Kidney (tissue), 14 donors: Measurements from ENCODE around the gene JOSD2. TPM values are rescaled to one million over a fixed set of nuclear protein-coding genes. Genes with fewer than 3 reads are reported as not detected.

Source experiments
- DNase-seq, 5 donors: peaks; one replicate each; pipeline ENCODE4 v3.0.0-alpha.2; 2013 to 2020
- FAIRE-seq: peaks from 2 replicates; lab custom pipeline; 2012; peaks lifted over from hg19 to GRCh38; lab: Jason Lieb, UNC
- H3K27ac ChIP-seq, 2 donors: one replicate each; pipeline ENCODE4 v1.7.0; 2013; ENCODE audit warnings: low read depth in 2 of 2, low read length in 2 of 2, inconsistent platforms in 1 of 2
- H3K27me3 ChIP-seq: one replicate; pipeline ENCODE4 v1.7.1; 2013; ENCODE audit warnings: low read length, inconsistent platforms; ENCODE audit not compliant: control insufficient read depth, insufficient read depth
- H3K36me3 ChIP-seq, 3 donors: one replicate each; pipeline versions ENCODE4 v1.7.0 to v1.7.1; 2013; ENCODE audit warnings: low read length in 3 of 3, control low read depth in 1 of 3, inconsistent platforms in 1 of 3; ENCODE audit not compliant: insufficient read depth in 3 of 3, control insufficient read depth in 2 of 3
- H3K4me1 ChIP-seq, 3 donors: one replicate each; pipeline versions ENCODE4 v1.7.0 to v1.7.1; 2013; ENCODE audit warnings: low read length in 3 of 3, inconsistent platforms in 1 of 3, low read depth in 1 of 3; ENCODE audit not compliant: control insufficient read depth in 2 of 3, insufficient read depth in 2 of 3
- H3K4me3 ChIP-seq, 3 donors: one replicate each; pipeline versions ENCODE4 v1.7.0 to v1.8.1; 2013; ENCODE audit warnings: low read length in 3 of 3, control low read depth in 1 of 3, inconsistent platforms in 1 of 3
- H3K9ac ChIP-seq, 3 donors: one replicate each; pipeline versions ENCODE4 v1.7.0 to v1.7.1; 2013; ENCODE audit warnings: low read length in 3 of 3, control low read depth in 1 of 3, inconsistent platforms in 1 of 3
- H3K9me3 ChIP-seq, 3 donors: one replicate each; pipeline versions ENCODE4 v1.7.0 to v1.7.1; 2013; ENCODE audit warnings: low read length in 3 of 3, control low read depth in 1 of 3, inconsistent platforms in 1 of 3; ENCODE audit not compliant: control insufficient read depth in 2 of 3, insufficient read depth in 1 of 3
- CTCF ChIP-seq: IDR thresholded peaks from 3 replicates; pipeline ENCODE4 v1.5.1; 2012; ENCODE audit warnings: mild to moderate bottlenecking, moderate library complexity, borderline replicate concordance; ENCODE audit not compliant: insufficient read depth; ENCODE audit errors: extremely low read depth
- intact Hi-C: fragments of 100-400 bp; cut with DNase I; formaldehyde crosslinking; loops from one replicate; pipeline ENCODE4 v1.11.1; 2022
- polyA plus RNA-seq: library from polyadenylated mRNA; stranded (reverse); fragments of 350-450 nt; fragmentation: Illumina TruSeq; extraction: RNeasy Lipid Tissue Mini Kit (QIAGEN cat#74804); gene quantifications from one replicate; pipeline ENCODE4 v1.2.3, GENCODE V29; 2014; ENCODE audit warnings: low read depth, low replicate concordance; ENCODE audit not compliant: insufficient read depth
- total RNA-seq: library from RNA; stranded (reverse); fragmentation: NEBNext Ultra II Directional; extraction: Animal tissue kit (Norgen Biotek cat#: 25700); gene quantifications from one replicate; pipeline ENCODE4 v1.2.1, GENCODE V29; 2021
- donor health status: control.
- donor health status: control.
- donor health status: control.
- donor health status: control.
- donor health status: control.
- donor health status: DM: yes; HTN: yes; CAD: no.
- donor health status: Normal renal cell carcinoma (clear cell type).

The JOSD2 gene
- total and polyA plus RNA-seq, 2 donors from 2014 or later, result 31.7 to 73.7 TPM

GRCh38 chr19:50464348-50464747 is 46.6 kb downstream of the JOSD2 start:
- no peak for TF ChIP-seq CTCF
- DNase-seq (peak in 1 of 5 donors; percentile 51), FAIRE-seq (no peak)
- Histone ChIP-seq H3K9me3 (no peaks in the 10 kb centered on the region), H3K27me3 (no peaks in the 10 kb centered on the region), H3K36me3 (no peaks in the 10 kb centered on the region), H3K27ac (no peak overlapping the region), H3K9ac (no peak overlapping the region), H3K4me3 (no peak overlapping the region), H3K4me1 (peaks cover 0 to 2% (median 0%) of the 10 kb centered on the region in 3 donors)
- intact Hi-C loops, result loop anchor here (10.0 kb wide), 1 partner anchor 100 kb away; the partner anchor contains the start of gene NAPSA

- Histone ChIP-seq H3K27ac (no peak overlapping the region), H3K27me3 (no peaks in the 10 kb centered on the region), H3K4me3 (no peak overlapping the region), H3K9ac (no peak overlapping the region), H3K4me1 (peaks cover 0 to 2% (median 0%) of the 10 kb centered on the region in 3 donors), H3K9me3 (no peaks in the 10 kb centered on the region), H3K36me3 (no peaks in the 10 kb centered on the region)
- DNase-seq (peak in 1 of 5 donors; percentile 4), FAIRE-seq (no peak)
- TF ChIP-seq CTCF, result no peak
- intact Hi-C loops, result loop anchor here (10.0 kb wide), 1 partner anchor 98 kb away; the partner anchor contains the start of gene NAPSA
Observed at GRCh38 chr19:50462970-50463369, 48.0 kb downstream of the JOSD2 start.

- FAIRE-seq, result no peak
Observed at GRCh38 chr19:50461066-50461875, 49.7 kb downstream of the JOSD2 start.

More at GRCh38 chr19:50461066-50461875, 49.7 kb downstream of the JOSD2 start:
- TF ChIP-seq CTCF, result peak; percentile 87
- Histone ChIP-seq H3K4me3 (no peak overlapping the region), H3K27ac (no peak overlapping the region), H3K9me3 (no peaks in the 10 kb centered on the region), H3K9ac (no peak overlapping the region), H3K4me1 (no peaks in the 10 kb centered on the region), H3K27me3 (no peaks in the 10 kb centered on the region), H3K36me3 (no peaks in the 10 kb centered on the region)
- intact Hi-C loops, result loop anchor here (10.0 kb wide), 1 partner anchor 96 kb away; the partner anchor contains the start of gene NAPSA
- peak in 4 of 5 donors; percentile 75 to 84 (median 78) for DNase-seq
